ENCODE results near the gene HOXC6. TPM values are rescaled to one million over a fixed set of nuclear protein-coding genes. Genes with fewer than 3 reads are reported as not detected.

HOXC6 gene
- total RNA-seq, 1 experiment from 2014 or later: 7.1 TPM

- no TSS peak for BruUV-seq (replicated peaks)
- CTCF ChIA-PET: interaction anchor here (0.7 to 10.0 kb wide), 3 partner anchors 181 to 203 kb away, joined by 6 to 141 read pairs (median 130); partner anchors contain the start of gene SMUG1
- POLR2A ChIA-PET: no interaction called here
These were observed 17.1 kb upstream of the HOXC6 start for GRCh38 chr12:54010972-54011664.

GRCh38 chr12:54011665-54012532 lies 16.3 kb upstream of the HOXC6 start:
- no peak for TF ChIP-seq CTCF (IDR thresholded peaks at IDR 0.05; ENCODE audit: unreplicated experiment)
- Mint-ChIP-seq H3K4me3 (ENCODE audit: unreplicated experiment) (no peak overlapping the region), H3K4me1 (ENCODE audit: insufficient read depth, unreplicated experiment) (peaks cover 17% of the 10 kb centered on the region), H3K9me3 (ENCODE audit: unreplicated experiment) (no peaks in the 10 kb centered on the region), H3K27me3 (ENCODE audit: insufficient read depth, unreplicated experiment) (no peaks in the 10 kb centered on the region), H3K27ac (ENCODE audit: low read depth, unreplicated experiment) (no peak overlapping the region), H3K36me3 (ENCODE audit: insufficient read depth, unreplicated experiment) (no peaks in the 10 kb centered on the region)
- intact Hi-C loops (cut with micrococcal nuclease): no loop called here
- DNase-seq (ENCODE audit: unreplicated experiment): no peak
- CTCF ChIA-PET: interaction anchor here (0.7 to 3.8 kb wide), 6 partner anchors 21 to 347 kb away, joined by 3 to 16 read pairs (median 4); partner anchors contain the start of gene HOXC5
- POLR2A ChIA-PET: no interaction called here
- BruUV-seq (replicated peaks): no TSS peak

More at GRCh38 chr12:54010972-54011664, 17.1 kb upstream of the HOXC6 start:
- H3K4me3 Mint-ChIP-seq (ENCODE audit: unreplicated experiment): no peak overlapping the region
- no peak overlapping the region for H3K27ac Mint-ChIP-seq (ENCODE audit: low read depth, unreplicated experiment)
- peaks cover 19% of the 10 kb centered on the region for H3K4me1 Mint-ChIP-seq (ENCODE audit: insufficient read depth, unreplicated experiment)
- intact Hi-C loops (cut with micrococcal nuclease): no loop called here
- no peaks in the 10 kb centered on the region for H3K27me3 Mint-ChIP-seq (ENCODE audit: insufficient read depth, unreplicated experiment)
- no peaks in the 10 kb centered on the region for H3K36me3 Mint-ChIP-seq (ENCODE audit: insufficient read depth, unreplicated experiment)
- DNase-seq (ENCODE audit: unreplicated experiment): no peak
- TF ChIP-seq CTCF (IDR thresholded peaks at IDR 0.05; ENCODE audit: unreplicated experiment): no peak
- H3K9me3 Mint-ChIP-seq (ENCODE audit: unreplicated experiment): no peaks in the 10 kb centered on the region

DNA sequence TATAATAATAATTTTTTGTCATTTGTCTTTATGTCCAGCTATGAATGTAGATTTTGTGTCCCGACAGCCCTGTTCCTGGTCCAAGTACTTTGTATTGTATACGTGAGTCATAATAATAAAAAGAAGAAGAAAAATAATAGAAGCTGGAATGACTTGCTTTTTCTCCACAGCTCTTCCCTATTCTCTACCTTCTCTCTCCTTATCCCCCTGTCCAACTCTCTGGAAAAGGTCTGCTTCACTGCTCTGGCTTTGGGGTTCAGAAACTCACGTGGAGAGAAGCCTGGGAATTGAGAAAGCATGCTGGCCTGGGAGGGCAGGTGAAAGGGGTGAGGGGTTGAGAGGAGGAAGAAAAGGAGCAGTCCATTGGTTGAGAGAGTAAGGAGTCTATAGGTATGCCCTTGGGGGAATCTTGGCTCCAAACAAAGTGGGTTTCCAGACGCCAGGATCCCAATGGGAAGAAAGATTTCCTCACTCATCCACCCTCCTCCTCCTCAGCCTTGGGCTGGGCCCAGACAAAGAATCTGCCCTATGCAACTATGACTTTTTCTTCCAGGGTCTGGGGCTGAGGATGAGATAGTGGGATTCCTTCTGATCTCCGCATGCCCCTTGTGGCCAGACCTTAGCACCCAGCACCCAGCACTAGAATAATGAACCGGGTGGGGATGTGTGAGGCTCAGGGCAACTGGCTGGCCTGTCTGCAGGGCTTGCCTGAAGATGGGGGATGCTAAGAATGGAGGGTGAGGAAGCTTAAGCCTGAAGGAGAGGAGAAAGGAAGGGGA lies 15.4 kb upstream of the HOXC6 start:
- ChIA-PET CTCF (interaction anchor here (0.7 to 3.8 kb wide), 5 partner anchors 20 to 346 kb away, joined by 3 to 16 read pairs (median 4); partner anchors contain the start of gene HOXC5), POLR2A (interaction anchor here (1.3 kb wide), 1 partner anchor 9 kb away, joined by 5 read pairs; no protein-coding TSS in a partner anchor)
- intact Hi-C loops (cut with micrococcal nuclease): no loop called here
- Mint-ChIP-seq H3K36me3 (ENCODE audit: insufficient read depth, unreplicated experiment) (no peaks in the 10 kb centered on the region), H3K9me3 (ENCODE audit: unreplicated experiment) (no peaks in the 10 kb centered on the region), H3K27ac (ENCODE audit: low read depth, unreplicated experiment) (no peak overlapping the region), H3K4me3 (ENCODE audit: unreplicated experiment) (no peak overlapping the region), H3K4me1 (ENCODE audit: insufficient read depth, unreplicated experiment) (peaks cover 17% of the 10 kb centered on the region), H3K27me3 (ENCODE audit: insufficient read depth, unreplicated experiment) (no peaks in the 10 kb centered on the region)
- BruUV-seq (replicated peaks): no TSS peak
- no peak for DNase-seq (ENCODE audit: unreplicated experiment)
- TF ChIP-seq CTCF (IDR thresholded peaks at IDR 0.05; ENCODE audit: unreplicated experiment): no peak
